HG02943 (cell line): Measurements from ENCODE around the gene CHRDL2.

ENCODE experiments used
- ATAC-seq: cut with Tn5 transposase; IDR thresholded peaks from one replicate; pipeline ENCODE4 v1.9.1; 2021; ENCODE audit warnings: mild to moderate bottlenecking, low read depth, moderate library complexity; ENCODE audit not compliant: unreplicated experiment

Gene CHRDL2

DNA sequence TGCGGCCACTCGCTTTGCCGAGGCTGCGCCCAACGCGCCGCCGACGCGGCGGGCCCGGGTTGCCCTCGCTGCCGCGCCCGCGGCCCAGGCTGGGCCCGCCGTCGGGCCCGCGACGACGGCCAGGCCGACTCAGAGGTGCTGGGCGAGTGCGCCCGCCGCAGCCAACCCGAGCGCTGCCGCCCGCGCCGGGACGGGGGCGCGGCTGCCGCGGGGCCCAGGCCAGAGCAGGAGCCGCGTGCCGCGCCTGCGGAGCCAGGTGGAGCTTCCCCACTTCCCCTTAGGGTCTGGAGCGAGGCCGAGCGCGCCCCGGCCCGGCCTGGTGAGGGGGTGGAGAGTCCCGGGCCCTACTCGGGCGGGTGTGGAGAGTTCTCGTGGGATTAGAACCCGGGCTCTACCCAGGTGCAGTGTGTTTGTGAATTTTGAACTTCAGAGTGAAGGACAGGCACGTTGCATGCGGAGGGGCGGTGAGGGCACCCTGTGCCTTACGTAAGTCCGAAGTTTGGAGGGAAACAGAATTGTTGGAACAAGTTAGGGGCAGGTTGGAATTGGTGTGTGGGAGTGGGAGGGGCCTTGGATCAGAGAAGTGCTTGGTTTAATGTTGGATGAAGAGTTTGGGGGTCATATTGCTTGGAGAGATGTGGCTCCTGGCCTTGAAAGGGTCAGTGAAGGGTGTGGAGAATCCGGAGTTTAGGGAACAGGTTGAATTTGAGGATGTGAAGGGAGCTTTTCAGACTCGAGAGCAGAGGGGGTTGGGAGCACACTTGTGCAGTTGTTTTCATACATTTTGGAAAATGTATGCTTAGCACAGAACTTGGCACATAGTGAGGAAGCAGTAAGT, 18.1 kb upstream of the CHRDL2 start:
- peak; percentile 44 for ATAC-seq

DNA sequence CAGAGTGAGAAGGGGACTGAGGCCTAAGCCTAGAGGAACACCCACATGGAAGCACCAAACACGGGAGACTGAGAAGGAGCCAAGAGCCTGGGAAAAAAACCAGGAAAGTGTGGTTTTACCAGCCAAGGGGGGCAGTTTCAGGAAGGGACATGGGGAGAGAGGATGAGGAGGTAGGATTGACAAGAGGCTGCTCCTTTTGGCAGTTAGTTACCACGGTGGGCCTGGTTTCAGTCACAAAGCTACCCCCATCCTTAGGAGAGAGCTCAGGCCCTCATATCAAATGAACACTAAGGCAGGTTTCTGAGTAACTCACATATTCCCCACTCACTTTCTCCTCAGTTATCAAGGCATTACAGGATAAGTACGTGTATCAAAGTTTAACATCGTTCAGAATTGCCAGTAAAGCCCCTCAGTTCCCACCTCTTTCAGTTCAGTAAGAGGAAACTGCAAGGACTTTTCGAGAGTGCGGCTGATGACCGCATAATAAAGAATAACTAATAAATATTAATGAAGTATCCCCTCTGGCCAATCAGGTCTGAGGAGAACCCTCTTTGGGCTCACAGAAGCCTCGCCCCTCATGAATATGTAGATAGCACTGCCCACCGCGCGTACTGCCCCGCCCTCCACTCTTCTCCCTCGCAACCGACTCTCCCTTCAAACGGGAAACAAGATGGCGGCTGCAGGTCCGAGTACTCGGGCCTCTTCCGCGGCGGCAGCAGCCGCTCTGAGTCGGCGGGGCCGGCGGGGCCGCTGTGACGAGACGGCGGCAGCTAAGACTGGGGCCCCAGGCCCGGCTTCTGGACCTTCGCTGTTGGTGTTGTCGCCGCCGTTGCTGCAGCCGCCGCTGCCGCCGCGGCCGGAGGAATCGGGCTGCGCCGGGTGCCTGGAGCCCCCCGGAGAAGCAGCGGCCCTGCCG, 17.2 kb upstream of the CHRDL2 start, which contains the start of gene RNF169:
RNF169 (plus strand) TSS at position 639 of the 916 bp plus-strand sequence; CDS start at position 671, 32 bp downstream.
- ATAC-seq, result peak; percentile 98

DNA sequence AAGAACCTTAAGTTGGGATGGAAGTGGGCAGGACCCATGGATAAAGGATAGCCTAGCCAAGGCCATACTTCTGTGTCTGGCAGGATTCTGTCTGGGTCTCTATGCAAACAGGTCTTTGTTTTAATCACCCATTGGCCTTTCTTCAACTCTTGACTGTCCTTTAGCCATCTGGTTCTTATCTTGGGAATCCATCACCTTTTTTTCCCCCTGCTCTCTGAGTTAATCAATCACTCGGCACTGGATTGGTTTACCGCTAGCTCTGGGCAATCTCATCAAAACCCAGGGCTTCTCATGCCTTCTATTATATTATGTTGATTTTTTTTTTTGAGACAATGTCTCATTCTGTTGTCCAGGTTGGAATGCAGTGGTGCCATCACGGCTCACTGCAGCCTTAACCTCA, 15.6 kb upstream of the CHRDL2 start:
- ATAC-seq, result no peak

DNA sequence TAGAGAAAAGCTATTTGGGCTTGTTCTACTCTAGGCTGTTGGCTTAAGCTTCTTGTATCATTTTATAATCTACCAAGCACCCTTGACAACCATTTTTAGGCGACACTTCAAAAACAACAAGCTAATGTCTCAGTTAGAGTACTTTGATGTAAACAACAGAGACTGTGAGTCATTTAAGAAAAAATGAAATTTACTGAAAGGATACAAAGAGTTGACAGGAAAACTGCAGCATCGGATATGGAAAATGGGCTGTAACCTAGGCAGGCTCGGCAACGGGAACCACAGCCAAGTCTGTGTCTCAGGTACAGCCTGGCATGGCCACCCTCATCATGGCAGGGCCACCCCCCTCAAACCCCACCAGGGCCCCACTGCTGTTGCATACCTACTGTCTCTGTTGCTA, 13.1 kb upstream of the CHRDL2 start:
- ATAC-seq, result no peak

DNA sequence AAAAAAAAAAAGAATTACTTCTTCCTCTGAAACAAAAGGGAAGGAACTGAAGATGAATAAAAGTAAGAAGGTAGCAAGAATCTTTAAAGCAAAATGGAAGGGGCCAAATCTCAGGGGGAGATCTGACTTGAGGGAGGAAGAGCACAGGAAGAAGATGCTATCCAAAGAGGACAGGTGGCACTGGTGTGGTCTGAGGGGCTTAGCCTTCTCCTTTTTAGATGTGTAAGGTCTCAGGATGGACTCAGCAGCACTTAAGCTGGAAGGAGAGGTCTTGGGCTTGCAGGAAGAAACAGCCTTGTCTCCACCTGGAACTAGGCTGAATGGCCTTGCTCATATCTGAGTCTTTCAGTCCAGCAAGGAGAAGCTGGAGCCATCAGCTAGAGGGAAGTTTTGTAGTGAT, 12.4 kb upstream of the CHRDL2 start:
- no peak for ATAC-seq

DNA sequence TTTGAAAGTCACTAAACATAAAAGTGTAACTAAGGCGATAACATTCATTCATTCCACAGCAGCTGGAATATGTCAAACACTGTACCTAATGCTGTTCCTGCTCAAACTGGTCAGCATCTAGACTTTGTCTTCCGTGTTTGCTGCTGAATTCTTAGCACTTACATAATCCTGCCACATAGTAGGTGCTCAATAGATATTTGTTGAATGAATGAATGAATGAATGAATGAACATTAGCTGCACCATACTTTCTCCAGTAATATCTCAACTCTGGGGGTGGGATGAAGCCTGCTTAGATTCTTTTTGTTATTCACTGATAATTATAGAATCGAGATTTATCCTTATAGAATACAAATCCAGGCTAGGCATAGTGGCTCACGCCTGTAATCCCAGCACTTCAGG, 10.8 kb upstream of the CHRDL2 start:
- no peak for ATAC-seq

DNA sequence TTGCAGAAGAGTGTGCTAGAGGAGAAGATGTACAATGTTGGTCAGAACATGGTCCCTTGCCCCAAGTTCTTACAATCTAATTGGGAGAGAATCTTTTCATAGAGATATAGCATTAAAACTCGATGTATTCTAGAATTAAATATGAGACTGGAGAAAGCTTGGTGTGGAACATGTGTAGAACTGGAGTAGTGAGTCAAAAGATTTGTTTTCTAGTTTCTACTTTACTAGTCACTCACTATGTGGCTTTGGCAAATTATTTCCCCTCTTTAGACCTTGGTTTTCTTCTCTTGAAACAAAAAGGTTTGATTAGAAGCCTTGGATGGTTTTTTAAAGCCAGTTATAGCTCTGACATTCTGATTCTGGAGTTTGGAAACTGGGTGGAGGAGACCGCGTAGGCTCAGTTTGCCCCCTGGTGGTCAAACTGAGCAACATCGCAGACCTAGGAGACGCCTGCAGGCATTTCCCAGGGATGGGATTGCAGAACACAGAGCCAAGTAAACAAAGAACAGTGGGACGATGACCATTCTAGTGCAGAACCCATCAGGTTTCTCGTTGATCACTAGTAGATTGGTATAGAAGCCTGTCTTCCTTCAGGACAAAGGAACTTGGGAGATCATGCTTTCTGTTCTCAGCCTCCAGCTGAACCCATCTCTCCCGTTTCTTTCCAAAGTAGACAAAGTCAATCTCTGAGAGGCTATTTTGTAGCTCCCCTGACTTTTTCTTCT, 8.5 kb upstream of the CHRDL2 start:
- ATAC-seq, result no peak

DNA sequence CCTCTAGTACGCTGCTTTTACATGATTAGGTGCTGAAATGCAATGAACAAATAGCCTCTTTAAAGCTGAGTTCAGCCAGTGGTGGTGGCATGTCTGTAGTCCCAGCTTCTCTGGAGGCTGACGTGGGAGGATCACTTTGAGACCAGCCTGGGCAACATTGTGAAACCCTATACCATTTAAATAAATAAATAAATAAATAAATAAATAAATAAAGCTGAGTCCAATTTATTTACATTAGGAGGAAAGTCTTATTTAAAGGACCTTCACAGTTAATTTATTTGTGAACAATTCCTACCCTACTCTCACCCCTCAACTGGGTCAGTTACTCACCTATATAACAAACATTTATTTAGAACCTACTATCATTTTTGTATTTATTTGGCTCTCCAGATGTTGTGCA, 4.8 kb upstream of the CHRDL2 start:
- ATAC-seq, result no peak

DNA sequence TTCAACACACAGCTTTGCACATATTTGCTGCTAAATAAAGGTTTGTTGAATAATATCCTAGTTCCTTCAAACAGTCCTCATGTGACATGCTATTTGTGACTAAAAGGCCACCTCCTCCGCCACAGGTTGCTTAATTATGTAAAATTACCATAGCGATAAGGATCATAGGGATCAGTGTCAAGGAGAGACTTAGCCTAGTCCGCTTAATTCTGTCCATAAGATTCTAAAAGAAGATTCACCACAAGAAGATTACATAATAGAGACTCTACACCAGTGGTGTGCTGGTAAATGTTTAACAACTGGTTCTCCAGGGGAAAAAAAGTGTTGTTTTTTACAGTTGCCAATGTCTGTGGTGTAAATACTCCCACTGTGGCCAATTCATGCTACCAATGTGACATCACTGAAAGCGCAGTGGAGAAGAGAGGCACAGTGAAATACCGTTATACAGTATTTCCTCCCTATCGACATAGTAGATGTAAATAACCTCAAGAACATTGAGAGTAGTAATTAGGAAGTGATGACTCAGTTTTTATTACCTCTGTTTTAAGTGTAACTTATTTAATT, 4.2 kb upstream of the CHRDL2 start:
- no peak for ATAC-seq

DNA sequence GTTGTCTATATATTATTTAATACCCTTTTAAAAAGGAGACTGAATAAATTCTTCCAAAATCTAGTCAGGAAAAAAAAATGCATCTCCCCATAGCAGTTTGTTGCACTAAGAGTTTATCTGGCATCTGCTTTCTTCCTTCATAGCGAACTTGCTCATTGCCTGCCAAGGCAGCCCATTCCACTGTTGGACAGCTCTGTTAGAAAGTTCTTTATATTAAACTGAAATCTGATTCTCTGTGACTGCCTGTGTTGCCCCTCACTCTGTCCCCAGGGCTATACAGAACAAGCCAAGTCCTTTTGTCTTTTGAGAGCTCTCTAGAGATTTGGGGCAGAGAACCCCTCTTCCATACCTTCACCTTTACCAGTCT, 3.3 kb upstream of the CHRDL2 start:
- no peak for ATAC-seq

DNA sequence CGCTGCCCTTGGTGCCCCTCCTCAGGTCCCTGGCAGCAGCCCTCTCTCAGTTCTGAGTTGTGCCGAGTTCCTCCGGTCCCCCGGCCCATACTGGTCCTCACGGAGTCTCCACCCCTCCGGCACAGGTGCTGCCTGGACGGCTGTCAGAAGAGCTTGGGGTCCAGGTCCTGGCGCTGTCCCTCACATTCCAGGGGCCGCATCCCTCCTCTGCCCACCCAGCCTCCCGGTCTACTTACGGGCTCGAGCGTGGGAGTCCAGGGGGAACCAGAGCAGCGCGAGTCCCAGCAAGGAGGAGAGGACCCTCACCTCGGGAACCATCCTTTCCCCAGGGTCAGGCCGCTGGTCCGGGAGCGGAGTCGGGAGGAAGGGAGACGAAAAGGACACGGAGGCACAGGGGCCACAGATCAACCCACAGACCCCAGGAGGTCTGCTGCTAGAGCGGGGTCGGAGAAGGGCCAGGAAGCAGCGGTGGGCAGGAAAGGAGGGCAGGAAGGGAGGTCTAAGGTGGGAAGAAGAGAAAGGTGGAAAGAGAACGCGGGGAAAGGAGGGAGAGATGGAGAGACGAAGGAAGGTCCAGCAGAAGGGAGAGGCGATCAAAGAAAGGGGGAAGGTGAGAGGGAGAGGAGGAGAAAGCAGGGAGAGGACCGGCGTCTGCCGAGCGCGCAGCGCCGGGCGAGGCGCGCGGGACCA, 510 bp downstream of the CHRDL2 start:
- ATAC-seq, result no peak

DNA sequence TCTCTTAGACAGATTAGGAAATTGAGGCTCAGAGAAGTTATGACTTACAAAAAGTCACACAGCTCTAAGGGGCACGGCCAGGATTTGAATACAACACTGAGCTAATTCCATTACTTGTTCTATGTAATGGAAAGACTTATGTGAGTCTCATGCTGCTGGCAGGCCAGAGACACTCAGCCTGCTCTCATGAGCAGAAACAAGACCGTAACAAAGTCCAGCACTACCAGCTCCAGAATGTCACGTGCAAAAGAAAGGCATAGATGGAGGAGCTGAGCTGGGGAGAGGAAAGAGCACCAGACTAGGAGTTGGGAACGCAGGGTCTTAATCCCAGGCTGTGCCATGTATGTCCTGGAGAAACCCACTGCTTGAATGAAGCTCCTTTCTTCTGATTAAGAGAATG, 1.8 kb downstream of the CHRDL2 start:
- ATAC-seq, result no peak

DNA sequence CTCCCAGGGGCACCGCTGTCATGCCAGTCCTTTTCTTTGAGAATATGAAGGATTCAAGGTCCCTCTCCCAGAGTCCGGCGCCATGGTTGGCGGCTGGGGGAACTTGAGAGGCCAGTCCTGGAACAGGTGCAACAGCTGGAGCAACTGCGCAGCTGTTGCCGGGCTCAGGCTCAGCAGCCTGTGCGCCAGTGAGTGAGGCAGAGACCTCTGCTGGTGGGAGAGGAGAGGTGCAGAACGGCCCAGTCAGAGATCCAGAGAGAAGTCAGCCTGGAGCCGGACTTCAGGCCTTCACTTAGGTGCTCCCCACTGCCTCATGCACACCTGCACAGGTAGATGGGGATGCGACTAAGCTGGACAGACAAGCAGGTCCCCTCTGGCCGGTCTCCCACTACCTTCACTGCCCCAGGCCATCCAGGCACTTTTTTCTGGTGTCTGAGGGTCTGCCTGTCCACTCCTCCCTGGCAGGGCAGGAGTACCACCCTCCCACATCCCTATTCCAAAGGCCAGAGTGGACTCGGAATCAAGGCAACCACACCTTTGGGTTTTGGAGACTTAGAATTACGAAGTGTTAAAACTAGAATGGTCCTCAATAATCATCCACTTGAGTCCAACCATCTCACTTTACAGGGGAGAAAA, 4.6 kb downstream of the CHRDL2 start:
- no peak for ATAC-seq

DNA sequence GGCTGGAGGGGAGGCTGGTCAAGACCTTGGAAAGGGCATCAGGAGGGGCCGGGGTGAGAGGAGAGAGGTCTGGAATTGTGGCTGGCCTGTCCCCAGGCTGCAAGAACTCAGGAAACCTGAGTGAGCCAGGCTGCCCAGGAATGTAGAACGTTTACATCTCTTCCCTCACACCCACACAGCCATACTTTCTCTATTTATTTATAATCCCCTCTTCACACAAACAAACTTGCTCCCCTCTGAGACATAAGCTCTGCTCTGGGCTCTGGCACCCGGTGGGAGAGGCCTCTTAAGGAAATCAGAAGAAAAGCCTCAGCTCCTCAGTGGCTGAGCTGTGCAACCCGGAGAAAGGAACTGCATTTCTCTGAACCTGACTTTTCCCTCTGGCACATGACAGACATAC, 5.5 kb downstream of the CHRDL2 start:
- ATAC-seq, result no peak

DNA sequence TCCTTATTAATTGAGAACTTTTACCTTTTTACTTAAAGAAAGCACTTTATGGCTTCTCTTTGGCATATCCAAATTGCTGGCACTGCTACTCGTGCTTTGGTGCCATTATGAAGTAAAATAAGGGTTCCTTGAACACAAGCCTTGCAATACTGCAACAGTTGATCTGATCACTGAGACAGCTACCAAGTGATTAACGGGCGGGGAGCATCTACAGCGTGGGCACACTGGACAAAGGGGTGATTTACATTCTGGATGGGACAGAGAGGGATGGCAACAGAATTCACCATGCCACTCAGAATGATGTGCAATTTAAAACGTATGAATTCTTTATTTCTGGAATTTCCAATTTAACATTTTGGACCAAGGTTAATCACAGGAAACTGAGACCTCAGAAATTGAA, 7.7 kb downstream of the CHRDL2 start:
- no peak for ATAC-seq

DNA sequence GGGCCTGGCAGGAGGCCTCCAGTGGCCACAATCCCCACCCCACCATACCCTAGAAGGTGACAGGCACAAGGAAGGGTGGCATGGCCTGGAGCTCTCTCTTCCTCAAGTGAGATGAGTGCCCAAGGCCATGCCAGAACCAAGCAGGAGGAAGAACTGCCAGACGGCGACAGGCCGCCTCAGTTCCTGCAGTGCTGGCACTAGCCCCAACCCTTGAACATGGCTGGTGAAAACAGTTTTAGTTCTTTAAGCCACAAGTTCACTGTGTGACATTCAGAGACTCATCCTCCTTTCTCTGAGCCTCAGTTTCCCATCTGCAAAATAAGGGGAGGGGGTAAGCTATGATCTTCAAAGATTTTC, 9.8 kb downstream of the CHRDL2 start:
- no peak for ATAC-seq

DNA sequence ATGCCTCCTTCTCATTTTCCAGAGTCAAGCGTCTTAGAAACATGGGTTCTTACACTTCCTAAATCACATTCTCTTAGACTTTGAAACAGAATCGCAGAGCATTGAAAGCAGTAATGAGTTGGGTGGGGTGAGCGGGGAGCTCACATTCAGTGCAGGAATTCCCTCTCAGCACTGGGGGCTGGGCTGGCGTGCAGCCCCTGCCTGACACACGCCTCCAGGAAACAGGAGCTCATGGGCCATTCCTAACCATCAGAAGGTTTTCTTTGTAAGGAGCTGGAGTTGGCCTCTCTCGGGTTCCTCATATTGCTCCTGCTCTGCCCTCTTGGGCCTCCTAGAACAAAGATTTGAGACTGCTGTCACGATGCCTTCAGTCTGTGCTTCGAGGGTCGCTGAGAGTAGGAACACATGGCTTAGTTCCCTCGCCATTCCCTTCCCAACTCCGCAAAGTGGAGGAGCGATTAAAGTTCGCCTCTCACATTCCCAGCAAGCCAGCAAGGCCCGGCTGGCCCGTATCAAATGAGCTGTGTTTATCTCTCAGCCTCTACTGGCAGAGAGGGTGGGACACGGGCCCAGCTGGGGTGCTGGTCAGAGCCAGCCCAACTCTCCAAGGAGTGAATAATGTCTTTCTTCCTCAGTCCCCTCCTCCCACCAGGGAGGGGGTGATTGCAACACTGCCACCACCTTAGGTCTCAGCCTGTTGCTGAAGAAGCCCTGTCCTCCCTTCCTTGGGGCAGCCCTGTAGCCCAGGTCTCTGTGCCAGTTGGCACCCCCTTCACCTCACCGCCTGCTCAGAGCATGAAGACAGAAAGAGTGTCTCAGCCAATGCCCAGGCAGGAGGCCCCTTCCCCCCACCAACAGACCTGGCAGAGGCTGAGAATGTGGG, 10.4 kb downstream of the CHRDL2 start:
- no peak for ATAC-seq

DNA sequence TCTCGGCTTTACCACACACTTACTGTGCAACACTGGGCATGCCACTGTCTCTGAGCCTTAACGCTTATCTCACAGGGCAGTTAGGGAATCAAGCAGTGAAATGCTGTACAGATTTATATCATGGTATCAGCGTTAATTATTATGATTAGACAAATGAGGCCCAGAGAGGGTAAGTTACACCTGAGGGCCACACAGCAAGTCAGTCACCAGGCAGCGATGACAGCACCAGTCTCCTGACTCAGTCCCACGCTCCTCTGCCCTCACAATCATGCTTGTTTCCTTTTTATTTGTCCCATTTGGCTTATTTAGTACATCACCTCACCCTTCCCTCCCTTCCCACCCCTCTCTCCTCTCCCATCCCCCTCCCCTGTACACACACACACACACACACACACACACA, 12.2 kb downstream of the CHRDL2 start:
- no peak for ATAC-seq
